ENCODE results near the gene DEPDC4.

The DEPDC4 gene

GRCh38 chr12:100200463-100201181 is 66.3 kb downstream of the DEPDC4 start, which contains the start of gene ACTR6:
Gene ACTR6, plus strand, starts transcription at chr12:100200815. Its CDS starts 37 bp downstream, at chr12:100200852.
- DNase-seq (ENCODE audit: low read depth), result peak; percentile 81
- H3K4me3 ChIP-seq (ENCODE audit: control insufficient read depth, low read depth, low read length), result peak within 1 kb of the TSS; percentile 72
- TF ChIP-seq, protein P1, sequence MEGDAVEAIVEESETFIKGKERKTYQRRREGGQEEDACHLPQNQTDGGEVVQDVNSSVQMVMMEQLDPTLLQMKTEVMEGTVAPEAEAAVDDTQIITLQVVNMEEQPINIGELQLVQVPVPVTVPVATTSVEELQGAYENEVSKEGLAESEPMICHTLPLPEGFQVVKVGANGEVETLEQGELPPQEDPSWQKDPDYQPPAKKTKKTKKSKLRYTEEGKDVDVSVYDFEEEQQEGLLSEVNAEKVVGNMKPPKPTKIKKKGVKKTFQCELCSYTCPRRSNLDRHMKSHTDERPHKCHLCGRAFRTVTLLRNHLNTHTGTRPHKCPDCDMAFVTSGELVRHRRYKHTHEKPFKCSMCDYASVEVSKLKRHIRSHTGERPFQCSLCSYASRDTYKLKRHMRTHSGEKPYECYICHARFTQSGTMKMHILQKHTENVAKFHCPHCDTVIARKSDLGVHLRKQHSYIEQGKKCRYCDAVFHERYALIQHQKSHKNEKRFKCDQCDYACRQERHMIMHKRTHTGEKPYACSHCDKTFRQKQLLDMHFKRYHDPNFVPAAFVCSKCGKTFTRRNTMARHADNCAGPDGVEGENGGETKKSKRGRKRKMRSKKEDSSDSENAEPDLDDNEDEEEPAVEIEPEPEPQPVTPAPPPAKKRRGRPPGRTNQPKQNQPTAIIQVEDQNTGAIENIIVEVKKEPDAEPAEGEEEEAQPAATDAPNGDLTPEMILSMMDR (IDR thresholded peaks at IDR 0.05; ENCODE audit: control insufficient read depth, insufficient read depth, low read depth, low read length, missing control alignments), result no peak

- no peak for DNase-seq (ENCODE audit: low read depth)
- TF ChIP-seq, protein P1 (IDR thresholded peaks at IDR 0.05; ENCODE audit: control insufficient read depth, insufficient read depth, low read depth, low read length, missing control alignments), result no peak
- peak overlapping the region; percentile 72 for H3K4me3 ChIP-seq (ENCODE audit: control insufficient read depth, low read depth, low read length)
Measured at GRCh38 chr12:100199347-100200149, 67.3 kb downstream of the DEPDC4 start.

GRCh38 chr12:100199023-100199346 is 67.9 kb downstream of the DEPDC4 start:
- no peak for DNase-seq (ENCODE audit: low read depth)
- H3K4me3 ChIP-seq (ENCODE audit: control insufficient read depth, low read depth, low read length), result peak overlapping the region; percentile 72
- TF ChIP-seq, protein P1 (IDR thresholded peaks at IDR 0.05; ENCODE audit: control insufficient read depth, insufficient read depth, low read depth, low read length, missing control alignments), result no peak

DNA sequence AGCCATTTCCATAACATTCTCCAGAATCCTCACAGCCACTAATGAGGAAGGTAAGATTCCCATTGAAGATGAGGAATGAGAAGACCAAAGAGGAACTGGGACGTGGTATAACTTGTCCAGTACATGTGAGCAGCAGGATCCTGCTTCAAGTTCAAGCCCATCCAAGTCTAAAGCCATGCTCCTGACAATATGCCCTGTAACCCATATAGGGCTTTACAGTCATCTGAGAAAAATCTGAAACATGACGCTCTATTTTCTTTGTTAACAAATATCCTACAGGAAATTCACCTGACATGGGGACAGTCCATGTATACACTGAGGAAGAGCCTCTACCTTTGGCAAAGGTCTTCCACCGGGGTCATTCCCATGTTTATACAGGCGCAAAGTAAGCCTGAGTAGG is 69.4 kb downstream of the DEPDC4 start:
- no peak for DNase-seq (ENCODE audit: low read depth)

DNA sequence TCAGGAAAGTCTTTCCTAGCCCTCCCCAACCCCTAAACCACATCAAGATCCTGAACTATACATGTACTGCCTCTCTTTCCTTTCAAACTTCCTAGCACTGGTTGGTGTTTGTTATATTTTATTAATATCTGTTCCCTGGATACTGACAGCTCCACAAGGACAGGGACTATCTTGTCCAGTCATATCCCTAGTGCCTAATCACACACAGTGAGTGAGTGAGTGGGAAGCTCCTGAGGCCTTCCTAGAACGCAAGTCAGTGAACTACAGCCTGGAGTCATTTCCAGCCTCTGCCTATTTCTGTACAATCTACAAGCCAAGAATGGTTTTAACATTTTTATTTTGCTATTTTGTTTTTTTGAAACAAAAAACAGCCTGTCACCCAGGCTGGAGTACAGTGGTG is 73.8 kb downstream of the DEPDC4 start:
- TF ChIP-seq, protein P1 (IDR thresholded peaks at IDR 0.05; ENCODE audit: control insufficient read depth, insufficient read depth, low read depth, low read length, missing control alignments), result no peak
- no peak for DNase-seq (ENCODE audit: low read depth)
- no peak overlapping the region for H3K4me3 ChIP-seq (ENCODE audit: control insufficient read depth, low read depth, low read length)

More for the DNA sequence above, 69.4 kb downstream of the DEPDC4 start:
- H3K4me3 ChIP-seq (ENCODE audit: control insufficient read depth, low read depth, low read length), result no peak overlapping the region
- TF ChIP-seq, protein P1 (IDR thresholded peaks at IDR 0.05; ENCODE audit: control insufficient read depth, insufficient read depth, low read depth, low read length, missing control alignments), result no peak
